Stomach (tissue), 4 donors: Measurements from ENCODE around the gene M6PR.

Source experiments
- EP300 ChIP-seq: sonication (generic); formaldehyde crosslinking; IDR thresholded peaks from one replicate; pipeline ENCODE4 v1.6.1; 2017; ENCODE audit warnings: antibody characterized with exemption
- POLR2A ChIP-seq, 4 donors: fragments of 450-650 bp; IDR thresholded peaks; one replicate each; pipeline ENCODE4 v1.6.1; 2016; ENCODE audit warnings: antibody characterized with exemption in 4 of 4, control low read depth in 2 of 4, mild to moderate bottlenecking in 1 of 4, moderate library complexity in 1 of 4
- POLR2AphosphoS5 ChIP-seq, 3 donors: sonication (generic); formaldehyde crosslinking; IDR thresholded peaks; one replicate each; pipeline ENCODE4 v1.6.1; 2016; ENCODE audit warnings: antibody characterized with exemption in 3 of 3
- TF ChIP-seq, protein P1 (sequence below), 7 experiments: fragments of 450-650 bp in 4 of 7; fragments of 200-600 bp in 3 of 7; sonication (generic) in 3 of 7; IDR thresholded peaks; one replicate each; pipeline ENCODE4 v1.5.1; 2016 to 2019; ENCODE audit warnings: antibody characterized with exemption in 7 of 7, control low read depth in 2 of 7, mild to moderate bottlenecking in 1 of 7

DNA sequence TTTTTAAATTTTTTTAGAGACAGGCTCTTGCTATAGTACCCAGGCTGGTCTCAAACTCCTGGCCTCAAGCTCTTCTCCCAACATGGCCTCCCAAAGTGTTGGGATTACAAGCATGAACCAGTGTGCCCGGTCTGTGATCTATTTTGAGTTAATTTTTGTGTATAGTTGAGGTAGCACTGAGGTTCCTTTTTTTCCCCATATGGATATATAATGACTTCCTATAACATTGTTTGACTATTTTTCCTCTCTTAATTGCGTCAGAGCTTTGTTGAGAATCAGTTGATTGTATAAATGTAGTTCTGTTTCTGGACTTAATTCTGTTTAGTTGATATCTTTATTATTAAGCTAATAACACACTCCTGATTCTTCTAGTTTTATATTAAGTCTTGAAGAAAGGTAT, 8.6 kb upstream of the M6PR start:
- TF ChIP-seq, protein P1, sequence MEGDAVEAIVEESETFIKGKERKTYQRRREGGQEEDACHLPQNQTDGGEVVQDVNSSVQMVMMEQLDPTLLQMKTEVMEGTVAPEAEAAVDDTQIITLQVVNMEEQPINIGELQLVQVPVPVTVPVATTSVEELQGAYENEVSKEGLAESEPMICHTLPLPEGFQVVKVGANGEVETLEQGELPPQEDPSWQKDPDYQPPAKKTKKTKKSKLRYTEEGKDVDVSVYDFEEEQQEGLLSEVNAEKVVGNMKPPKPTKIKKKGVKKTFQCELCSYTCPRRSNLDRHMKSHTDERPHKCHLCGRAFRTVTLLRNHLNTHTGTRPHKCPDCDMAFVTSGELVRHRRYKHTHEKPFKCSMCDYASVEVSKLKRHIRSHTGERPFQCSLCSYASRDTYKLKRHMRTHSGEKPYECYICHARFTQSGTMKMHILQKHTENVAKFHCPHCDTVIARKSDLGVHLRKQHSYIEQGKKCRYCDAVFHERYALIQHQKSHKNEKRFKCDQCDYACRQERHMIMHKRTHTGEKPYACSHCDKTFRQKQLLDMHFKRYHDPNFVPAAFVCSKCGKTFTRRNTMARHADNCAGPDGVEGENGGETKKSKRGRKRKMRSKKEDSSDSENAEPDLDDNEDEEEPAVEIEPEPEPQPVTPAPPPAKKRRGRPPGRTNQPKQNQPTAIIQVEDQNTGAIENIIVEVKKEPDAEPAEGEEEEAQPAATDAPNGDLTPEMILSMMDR (IDR thresholded peaks at IDR 0.05), result no peak
- no peak for TF ChIP-seq POLR2AphosphoS5 (IDR thresholded peaks at IDR 0.05)
- TF ChIP-seq POLR2A (IDR thresholded peaks at IDR 0.05), result no peak
- TF ChIP-seq EP300, result no peak
